Ovary (tissue), 9 donors: ENCODE data around the gene CLCN1. TPM values are rescaled to one million over a fixed set of nuclear protein-coding genes. Genes with fewer than 3 reads are reported as not detected.
A peak's percentile ranks its signal among the peaks of the same experiment; 100 is the strongest.

Experiments
- DNase-seq, 5 donors: peaks; one replicate each; pipeline ENCODE4 v3.0.0-alpha.2; 2019 to 2020
- H3K27ac ChIP-seq, 2 donors: fragments of 200-600 bp; one replicate each; pipeline versions ENCODE4 v1.5.1 to v1.8.0; 2019 to 2022
- H3K27me3 ChIP-seq: fragments of 200-600 bp; one replicate; pipeline ENCODE4 v1.8.0; 2022
- H3K36me3 ChIP-seq: fragments of 200-600 bp; sonication (generic); one replicate; pipeline ENCODE4 v1.5.1; 2019
- H3K4me1 ChIP-seq: one replicate; pipeline ENCODE4 v1.8.1; 2013; ENCODE audit warnings: mild to moderate bottlenecking, moderate library complexity; ENCODE audit not compliant: insufficient read depth
- H3K4me3 ChIP-seq: fragments of 200-600 bp; sonication (generic); one replicate; pipeline ENCODE4 v1.5.1; 2017
- H3K9me3 ChIP-seq, 2 donors: fragments of 200-600 bp in 1 of 2; sonication (generic) in 1 of 2; one replicate each; pipeline versions ENCODE4 v1.5.1 to v1.8.1; 2013 to 2019; ENCODE audit warnings: mild to moderate bottlenecking in 1 of 2, moderate library complexity in 1 of 2
- CTCF ChIP-seq, 3 donors: fragments of 450-650 bp in 2 of 3; fragments of 200-600 bp in 1 of 3; IDR thresholded peaks; one replicate each; pipeline versions ENCODE4 v1.5.1 to v1.8.0; 2016 to 2022; ENCODE audit warnings: antibody characterized with exemption in 3 of 3, mild to moderate bottlenecking in 1 of 3
- EP300 ChIP-seq: sonication (generic); formaldehyde crosslinking; IDR thresholded peaks from one replicate; pipeline ENCODE4 v1.6.1; 2017; ENCODE audit warnings: antibody characterized with exemption
- POLR2A ChIP-seq: fragments of 450-650 bp; IDR thresholded peaks from one replicate; pipeline ENCODE4 v1.6.1; 2017; ENCODE audit warnings: antibody characterized with exemption, mild to moderate bottlenecking, moderate library complexity
- WGBS, 3 donors: extraction: QIAGEN DNeasy Blood & Tissue Kit in 1 of 3; methylation state at CpG; one replicate each; pipeline versions ENCODE4 v1.1.5 to v1.1.7; 2013 to 2017; 5-methylcytosine and 5-hydroxymethylcytosine counted together
- intact Hi-C, 4 donors: fragments of 100-400 bp; cut with DNase I; formaldehyde crosslinking; loops; one replicate each; pipeline versions ENCODE4 v1.11.0 to v1.15.1; 2022 to 2023
- polyA plus RNA-seq, 2 donors: library from polyadenylated mRNA; stranded (reverse); fragments of 200-250 nt in 1 of 2; fragments of 350-450 nt in 1 of 2; fragmentation: Illumina TruSeq in 1 of 2; extraction: RNeasy Lipid Tissue Mini Kit (QIAGEN cat#74804) in 1 of 2; gene quantifications; one replicate each; pipeline ENCODE4 v1.2.3, GENCODE V29; 2013 to 2014
- total RNA-seq, 7 donors: library from RNA; depleted of rRNA in 2 of 7; stranded (reverse); fragments of >200 nt in 2 of 7; fragmentation: NEBNext Ultra II Directional in 3 of 7; extraction: Animal tissue kit (Norgen Biotek cat#: 25700) in 3 of 7; gene quantifications; one replicate each; pipeline versions ENCODE4 v1.1.0 to v1.2.4, GENCODE V29; 2016 to 2023
- donor health status: DM: no; HTN: no; CAD: no; lungs with moderate emphysema.
- donor health status: DM: no; HTN: no; CAD: no.
- donor health status: Bipolar disorder and iron deficiency.
- donor health status: DM: yes; HTN: yes; CAD: no.
- donor health status: DM: no; HTN: no; CAD: no.
- donor health status: DM: yes; HTN: yes; CAD: no.

The CLCN1 gene
- total and polyA plus RNA-seq, 9 donors, result 0.10 TPM; not detected in 8

- Histone ChIP-seq H3K9me3 (no peaks in the 10 kb centered on the region), H3K4me3 (no peak overlapping the region), H3K27ac (no peak overlapping the region), H3K27me3 (no peaks in the 10 kb centered on the region), H3K4me1 (peaks cover 2% of the 10 kb centered on the region), H3K36me3 (no peaks in the 10 kb centered on the region)
- intact Hi-C loops, result no loop called here
- DNase-seq, result no peak
- WGBS, 3 donors, result 73 to 82% (median 76%) methylated on average over 9 of the region's 9 CpGs
- no peak for TF ChIP-seq CTCF (IDR thresholded peaks at IDR 0.05)
Measured at GRCh38 chr7:143320620-143321019, 4.7 kb downstream of the CLCN1 start.

- TF ChIP-seq POLR2A (no peak), EP300 (no peak), CTCF (IDR thresholded peaks at IDR 0.05) (no peak)
- WGBS, 3 donors, result 97 to 98% (median 98%) methylated on average over 10 of the region's 10 CpGs
- intact Hi-C loops, result no loop called here
- H3K4me1 ChIP-seq, result peaks cover 2% of the 10 kb centered on the region
- no peaks in the 10 kb centered on the region for H3K36me3 ChIP-seq
- no peaks in the 10 kb centered on the region for H3K9me3 ChIP-seq
- no peak overlapping the region for H3K27ac ChIP-seq
- no peaks in the 10 kb centered on the region for H3K27me3 ChIP-seq
- DNase-seq, result no peak
- H3K4me3 ChIP-seq, result no peak overlapping the region
Measured at GRCh38 chr7:143321242-143321641, 5.3 kb downstream of the CLCN1 start.

GRCh38 chr7:143321734-143322133, 5.8 kb downstream of the CLCN1 start:
- Histone ChIP-seq H3K27ac (no peak overlapping the region), H3K36me3 (no peaks in the 10 kb centered on the region), H3K4me1 (peaks cover 2% of the 10 kb centered on the region), H3K27me3 (no peaks in the 10 kb centered on the region), H3K4me3 (no peak overlapping the region), H3K9me3 (no peaks in the 10 kb centered on the region)
- no peak for TF ChIP-seq EP300
- no peak for TF ChIP-seq CTCF (IDR thresholded peaks at IDR 0.05)
- no peak for TF ChIP-seq POLR2A
- WGBS, 3 donors, result 86 to 88% (median 87%) methylated on average over 4 of the region's 4 CpGs
- intact Hi-C loops, result no loop called here
- no peak for DNase-seq

GRCh38 chr7:143322760-143323633, 7.1 kb downstream of the CLCN1 start:
- Histone ChIP-seq H3K36me3 (no peaks in the 10 kb centered on the region), H3K27ac (no peak overlapping the region), H3K27me3 (no peaks in the 10 kb centered on the region), H3K4me3 (no peak overlapping the region), H3K4me1 (peaks cover 2% of the 10 kb centered on the region), H3K9me3 (no peaks in the 10 kb centered on the region)
- TF ChIP-seq POLR2A (no peak), CTCF (IDR thresholded peaks at IDR 0.05) (no peak), EP300 (no peak)
- intact Hi-C loops, result no loop called here
- DNase-seq, result peak in 2 of 5 donors; percentile 22 to 54
- 60 to 67% (median 61%) methylated on average over 23 of the region's 23 CpGs for WGBS, 3 donors
